Fibroblast of peridontal ligament (primary cell): ENCODE results near the gene KMT2B.

ENCODE experiments used
- DNase-seq: peaks from one replicate; pipeline ENCODE4 v3.0.0-alpha.2; 2010; ENCODE audit errors: extremely low read depth

KMT2B gene

DNA sequence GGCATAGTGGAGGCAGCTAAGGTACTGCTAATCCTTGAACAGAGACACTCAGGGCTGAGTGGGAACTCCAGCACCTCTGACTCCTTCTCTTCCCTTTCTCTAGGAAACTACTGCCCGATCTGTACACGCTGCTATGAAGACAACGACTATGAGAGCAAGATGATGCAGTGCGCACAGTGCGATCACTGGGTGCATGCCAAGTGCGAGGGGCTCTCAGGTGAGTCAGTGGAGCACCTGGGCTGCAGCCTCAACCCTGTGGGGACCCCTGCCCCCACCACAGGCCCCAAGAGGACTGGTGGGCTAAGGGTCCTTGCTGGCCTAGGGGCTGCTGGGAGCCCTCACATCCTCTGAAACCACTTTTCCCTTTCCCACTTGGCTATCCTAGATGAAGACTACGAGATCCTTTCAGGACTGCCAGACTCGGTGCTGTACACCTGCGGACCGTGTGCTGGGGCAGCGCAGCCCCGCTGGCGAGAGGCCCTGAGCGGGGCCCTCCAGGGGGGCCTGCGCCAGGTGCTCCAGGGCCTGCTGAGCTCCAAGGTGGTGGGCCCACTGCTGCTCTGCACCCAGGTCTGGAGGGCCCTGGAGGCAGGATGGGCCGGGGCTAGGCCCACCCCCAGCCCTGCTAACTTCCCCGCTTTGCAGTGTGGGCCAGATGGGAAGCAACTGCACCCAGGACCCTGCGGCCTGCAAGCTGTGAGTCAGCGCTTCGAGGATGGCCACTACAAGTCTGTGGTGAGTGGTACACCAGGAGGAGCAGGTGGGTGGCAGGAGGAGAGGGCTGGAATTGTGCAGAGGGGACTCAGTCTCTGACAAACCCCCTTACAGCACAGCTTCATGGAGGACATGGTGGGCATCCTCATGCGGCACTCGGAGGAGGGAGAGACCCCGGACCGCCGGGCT lies 9.5 kb downstream of the KMT2B start:
- DNase-seq = no peak

DNA sequence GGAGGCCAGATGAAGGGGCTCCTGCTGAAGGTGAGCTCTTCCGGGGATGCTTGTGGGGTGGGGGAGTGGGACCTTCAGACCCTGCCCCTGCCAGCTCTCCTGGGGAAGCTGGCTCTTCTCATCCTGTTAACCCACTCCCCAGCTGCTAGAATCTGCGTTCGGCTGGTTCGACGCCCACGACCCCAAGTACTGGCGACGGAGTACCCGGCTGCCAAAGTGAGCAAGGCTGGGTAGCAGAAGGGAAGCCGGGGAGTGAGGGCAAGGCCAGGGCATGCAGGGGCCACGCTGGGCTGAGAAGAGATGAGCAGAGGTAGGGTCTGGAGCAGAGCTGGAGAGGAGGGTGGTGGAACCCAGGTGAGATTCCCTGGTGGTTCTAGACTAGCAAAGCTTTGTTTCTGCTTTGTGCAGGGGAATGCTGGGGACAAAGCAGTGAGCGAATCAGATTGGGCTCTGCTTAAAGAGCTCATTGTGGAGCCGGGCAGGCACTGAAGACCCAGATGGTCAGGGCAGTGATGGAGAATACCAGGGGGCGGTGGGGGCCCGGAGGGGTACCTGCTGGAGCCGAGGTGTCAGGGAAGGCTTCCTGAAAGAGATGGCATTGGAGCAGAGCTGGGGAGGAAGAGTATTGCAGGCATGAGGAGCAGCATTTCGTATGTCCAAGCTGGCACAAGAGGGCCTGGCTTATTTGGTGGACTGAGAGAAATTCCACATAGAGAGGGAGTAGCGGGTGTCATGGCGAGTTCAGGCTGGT lies 10.3 kb downstream of the KMT2B start:
- no peak for DNase-seq

DNA sequence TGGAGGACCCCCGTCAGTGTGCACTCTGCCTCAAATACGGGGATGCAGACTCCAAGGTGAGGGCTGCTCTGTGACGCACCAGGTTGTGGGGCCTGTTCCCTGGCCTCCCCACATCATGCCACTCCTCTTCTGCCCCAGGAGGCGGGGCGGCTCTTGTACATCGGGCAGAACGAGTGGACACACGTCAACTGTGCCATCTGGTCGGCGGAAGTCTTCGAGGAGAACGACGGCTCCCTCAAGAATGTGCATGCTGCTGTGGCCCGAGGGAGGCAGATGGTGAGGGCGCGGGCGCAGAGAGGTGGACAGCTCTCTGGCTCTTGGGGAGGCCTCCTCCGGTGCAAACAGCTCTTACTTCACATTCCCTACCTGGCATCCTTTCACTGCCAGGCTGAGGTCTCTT lies 11.2 kb downstream of the KMT2B start:
- DNase-seq = no peak

DNA sequence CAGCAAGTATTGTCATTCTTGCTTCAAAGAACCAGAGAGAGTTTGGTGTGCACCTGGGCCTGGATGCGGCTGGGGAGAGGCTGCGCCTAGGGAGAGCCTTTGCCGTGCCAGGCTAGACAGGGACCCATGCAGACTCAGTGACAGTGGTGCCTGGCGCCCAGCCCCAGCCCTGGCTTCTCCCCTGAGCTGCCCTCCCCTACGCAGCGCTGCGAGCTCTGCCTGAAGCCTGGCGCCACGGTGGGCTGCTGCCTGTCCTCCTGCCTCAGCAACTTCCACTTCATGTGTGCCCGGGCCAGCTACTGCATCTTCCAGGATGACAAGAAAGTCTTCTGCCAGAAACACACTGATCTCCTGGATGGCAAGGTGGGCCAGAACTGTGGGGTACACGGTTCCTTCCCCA lies 12.0 kb downstream of the KMT2B start:
- no peak for DNase-seq

DNA sequence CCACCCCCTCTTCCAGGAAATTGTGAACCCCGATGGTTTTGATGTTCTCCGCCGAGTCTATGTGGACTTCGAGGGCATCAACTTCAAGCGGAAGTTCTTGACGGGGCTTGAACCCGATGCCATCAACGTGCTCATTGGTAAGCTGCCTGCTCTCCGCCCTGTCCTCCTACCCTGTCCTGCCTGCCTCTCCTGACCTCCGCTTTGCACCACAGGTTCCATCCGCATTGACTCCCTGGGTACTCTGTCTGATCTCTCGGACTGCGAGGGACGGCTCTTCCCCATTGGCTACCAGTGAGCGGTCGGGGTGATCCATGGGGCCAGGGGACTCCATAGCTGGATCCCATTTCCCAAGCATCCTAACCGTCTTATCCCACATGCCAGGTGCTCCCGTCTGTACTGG lies 12.5 kb downstream of the KMT2B start:
- no peak for DNase-seq

DNA sequence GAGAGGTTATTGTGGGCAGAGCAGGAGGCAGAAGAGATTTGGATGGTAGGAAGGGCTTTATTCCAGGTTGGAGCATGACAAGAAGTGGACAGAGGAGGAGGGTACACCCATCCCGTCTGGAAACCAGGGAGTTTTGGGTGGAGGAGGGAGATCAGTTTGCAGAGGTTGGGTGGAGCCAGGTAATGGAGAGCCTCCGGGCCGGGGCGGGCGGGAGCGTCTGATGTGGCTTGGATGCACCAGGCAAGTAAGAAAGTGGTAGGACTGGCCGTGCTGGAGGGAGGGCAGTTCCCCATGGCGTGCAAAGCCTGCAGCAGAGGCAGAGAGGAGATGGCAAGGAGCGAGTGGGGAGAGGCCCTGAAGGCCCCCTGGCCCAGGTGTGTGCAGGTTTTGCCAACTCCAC lies 13.6 kb downstream of the KMT2B start:
- no peak for DNase-seq

DNA sequence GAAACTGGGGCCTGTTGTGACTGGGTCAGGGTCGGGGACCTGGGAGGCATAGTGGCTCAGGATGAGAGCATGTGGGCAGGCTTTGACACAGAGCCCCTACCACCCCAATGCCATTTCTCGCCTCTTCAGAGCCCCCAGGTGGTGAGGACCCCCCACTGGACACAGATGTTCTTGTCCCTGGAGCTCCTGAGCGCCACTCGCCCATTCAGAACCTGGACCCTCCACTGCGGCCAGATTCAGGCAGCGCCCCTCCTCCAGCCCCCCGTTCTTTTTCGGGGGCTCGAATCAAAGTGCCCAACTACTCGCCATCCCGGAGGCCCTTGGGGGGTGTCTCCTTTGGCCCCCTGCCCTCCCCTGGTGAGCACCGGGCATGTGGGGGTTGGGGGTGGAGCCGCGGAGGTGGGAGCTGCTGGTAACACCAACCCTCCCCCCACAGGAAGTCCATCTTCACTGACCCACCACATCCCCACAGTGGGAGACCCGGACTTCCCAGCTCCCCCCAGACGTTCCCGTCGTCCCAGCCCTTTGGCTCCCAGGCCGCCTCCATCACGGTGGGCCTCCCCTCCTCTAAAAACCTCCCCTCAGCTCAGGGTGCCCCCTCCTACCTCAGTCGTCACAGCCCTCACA lies 14.1 kb downstream of the KMT2B start:
- DNase-seq = no peak

DNA sequence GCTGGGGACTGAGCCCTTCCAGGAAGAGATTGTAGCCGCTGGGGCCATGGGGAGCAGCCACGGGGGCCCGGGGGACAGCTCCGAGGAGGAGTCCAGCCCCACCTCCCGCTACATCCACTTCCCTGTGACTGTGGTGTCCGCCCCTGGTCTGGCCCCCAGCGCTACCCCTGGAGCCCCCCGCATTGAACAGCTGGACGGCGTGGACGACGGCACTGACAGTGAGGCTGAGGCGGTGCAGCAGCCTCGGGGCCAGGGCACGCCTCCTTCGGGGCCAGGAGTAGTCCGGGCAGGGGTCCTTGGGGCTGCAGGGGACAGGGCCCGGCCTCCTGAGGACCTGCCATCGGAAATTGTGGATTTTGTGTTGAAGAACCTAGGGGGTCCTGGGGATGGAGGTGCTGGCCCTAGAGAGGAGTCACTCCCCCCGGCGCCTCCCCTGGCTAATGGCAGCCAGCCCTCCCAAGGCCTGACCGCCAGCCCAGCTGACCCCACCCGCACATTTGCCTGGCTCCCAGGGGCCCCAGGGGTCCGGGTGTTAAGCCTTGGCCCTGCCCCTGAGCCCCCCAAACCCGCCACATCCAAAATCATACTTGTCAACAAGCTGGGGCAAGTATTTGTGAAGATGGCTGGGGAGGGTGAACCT lies 14.9 kb downstream of the KMT2B start:
- DNase-seq = no peak

DNA sequence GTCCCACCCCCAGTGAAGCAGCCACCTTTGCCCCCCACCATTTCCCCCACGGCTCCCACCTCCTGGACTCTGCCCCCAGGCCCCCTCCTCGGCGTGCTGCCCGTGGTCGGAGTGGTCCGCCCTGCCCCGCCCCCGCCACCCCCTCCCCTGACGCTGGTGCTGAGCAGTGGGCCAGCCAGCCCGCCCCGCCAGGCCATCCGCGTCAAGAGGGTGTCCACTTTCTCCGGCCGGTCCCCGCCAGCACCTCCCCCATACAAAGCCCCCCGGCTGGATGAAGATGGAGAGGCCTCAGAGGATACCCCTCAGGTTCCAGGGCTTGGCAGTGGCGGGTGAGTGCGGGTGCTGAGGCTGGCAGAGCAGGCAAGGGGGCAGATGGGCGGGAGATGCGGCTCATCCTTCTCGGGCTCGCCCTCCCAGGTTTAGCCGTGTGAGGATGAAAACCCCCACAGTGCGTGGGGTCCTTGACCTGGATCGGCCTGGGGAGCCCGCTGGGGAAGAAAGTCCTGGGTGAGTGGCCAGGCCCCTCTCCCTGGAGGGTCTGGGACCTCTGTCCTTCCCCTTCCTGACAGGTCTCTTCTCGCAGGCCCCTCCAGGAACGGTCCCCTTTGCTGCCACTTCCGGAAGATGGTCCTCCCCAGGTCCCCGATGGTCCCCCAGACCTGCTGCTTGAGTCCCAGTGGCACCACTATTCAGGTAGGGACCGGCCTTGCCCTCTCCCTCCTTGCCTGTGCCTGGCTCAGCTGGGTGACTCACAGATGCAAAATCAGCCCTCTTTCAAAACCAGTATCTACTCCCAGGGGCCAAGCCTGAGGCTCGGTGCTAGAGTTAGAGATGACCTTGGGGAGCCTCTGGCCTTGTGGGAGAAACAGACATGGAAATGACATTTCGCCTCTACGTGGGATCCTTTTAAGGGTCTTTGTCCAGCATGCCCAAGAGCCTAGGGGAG lies 15.7 kb downstream of the KMT2B start:
- no peak for DNase-seq

DNA sequence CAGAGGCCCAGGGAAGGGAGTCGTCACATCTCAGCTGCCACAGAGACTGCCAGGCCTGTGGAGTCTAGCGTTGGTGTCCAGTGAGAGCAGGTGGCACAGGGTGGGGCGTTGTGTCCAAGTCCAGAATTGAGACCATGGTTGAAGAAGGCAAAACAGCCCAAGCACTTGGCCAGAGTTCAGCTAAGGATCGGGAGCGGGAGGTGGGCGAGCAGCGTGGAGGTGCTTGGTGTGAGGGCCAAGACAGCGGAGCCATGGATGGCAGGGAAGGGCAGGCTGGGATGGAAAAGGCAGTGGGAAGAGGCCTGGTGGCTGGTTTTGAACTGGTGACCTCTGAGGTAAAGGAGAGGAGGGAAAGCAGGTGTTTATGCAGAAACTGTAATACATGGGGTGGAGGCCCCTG lies 16.5 kb downstream of the KMT2B start:
- no peak for DNase-seq

DNA sequence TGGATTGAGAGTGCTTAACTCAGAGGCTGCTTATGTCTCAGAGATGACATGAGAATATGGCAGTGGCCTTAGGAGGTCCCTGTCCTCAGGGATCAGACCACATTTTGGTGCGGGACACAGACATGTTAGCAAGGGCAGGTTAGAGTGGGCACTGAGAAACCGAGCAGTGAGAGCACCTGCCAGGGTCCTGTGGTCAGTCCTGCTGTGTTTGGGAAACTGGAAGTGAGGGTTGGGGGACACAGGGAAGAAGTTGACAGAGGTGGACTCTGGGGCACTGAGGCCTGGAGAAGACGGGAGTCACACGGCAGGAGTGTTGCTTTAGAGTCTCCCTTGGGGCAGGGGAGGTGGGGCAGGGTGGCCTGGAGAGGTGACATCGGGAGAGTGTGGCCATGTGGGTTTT lies 17.1 kb downstream of the KMT2B start:
- DNase-seq = no peak

DNA sequence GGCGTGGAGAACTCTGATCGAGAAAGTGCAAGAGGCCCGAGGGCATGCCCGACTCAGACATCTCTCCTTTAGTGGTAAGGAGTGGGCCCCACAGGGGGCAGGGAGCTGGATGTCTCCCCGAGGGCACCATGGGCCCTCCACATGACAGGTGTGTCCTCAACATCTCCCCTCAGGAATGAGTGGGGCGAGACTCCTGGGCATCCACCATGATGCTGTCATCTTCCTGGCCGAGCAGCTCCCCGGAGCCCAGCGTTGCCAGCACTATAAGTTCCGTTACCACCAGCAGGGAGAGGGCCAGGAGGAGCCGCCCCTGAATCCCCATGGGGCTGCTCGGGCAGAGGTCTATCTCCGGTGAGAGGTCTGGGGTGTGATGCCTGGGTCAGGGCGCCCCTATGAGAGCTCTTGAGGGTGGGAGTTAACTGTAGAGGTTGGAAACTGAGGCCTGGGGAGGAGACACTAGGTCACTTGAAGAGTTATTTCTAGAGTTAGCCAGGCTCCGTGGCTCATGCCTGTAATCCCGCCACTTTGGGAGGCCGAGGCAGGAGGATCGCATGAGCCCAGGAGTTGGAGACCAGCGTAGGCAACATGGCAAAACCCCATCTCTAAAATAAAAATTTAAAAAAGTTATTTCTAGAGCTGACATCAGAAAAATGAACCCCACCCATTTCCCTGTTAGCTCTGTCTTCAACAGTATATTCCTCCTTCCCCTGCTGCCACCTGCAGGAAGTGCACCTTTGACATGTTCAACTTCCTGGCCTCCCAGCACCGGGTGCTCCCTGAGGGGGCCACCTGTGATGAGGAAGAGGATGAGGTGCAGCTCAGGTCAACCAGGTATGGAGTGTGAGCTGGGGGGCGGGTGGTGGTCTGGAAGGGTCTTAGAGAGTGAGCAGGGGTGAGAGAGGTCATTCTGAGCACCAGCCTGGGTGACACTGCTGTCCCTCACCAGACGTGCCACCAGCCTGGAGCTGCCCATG lies 19.4 kb downstream of the KMT2B start:
- DNase-seq = no peak

DNA sequence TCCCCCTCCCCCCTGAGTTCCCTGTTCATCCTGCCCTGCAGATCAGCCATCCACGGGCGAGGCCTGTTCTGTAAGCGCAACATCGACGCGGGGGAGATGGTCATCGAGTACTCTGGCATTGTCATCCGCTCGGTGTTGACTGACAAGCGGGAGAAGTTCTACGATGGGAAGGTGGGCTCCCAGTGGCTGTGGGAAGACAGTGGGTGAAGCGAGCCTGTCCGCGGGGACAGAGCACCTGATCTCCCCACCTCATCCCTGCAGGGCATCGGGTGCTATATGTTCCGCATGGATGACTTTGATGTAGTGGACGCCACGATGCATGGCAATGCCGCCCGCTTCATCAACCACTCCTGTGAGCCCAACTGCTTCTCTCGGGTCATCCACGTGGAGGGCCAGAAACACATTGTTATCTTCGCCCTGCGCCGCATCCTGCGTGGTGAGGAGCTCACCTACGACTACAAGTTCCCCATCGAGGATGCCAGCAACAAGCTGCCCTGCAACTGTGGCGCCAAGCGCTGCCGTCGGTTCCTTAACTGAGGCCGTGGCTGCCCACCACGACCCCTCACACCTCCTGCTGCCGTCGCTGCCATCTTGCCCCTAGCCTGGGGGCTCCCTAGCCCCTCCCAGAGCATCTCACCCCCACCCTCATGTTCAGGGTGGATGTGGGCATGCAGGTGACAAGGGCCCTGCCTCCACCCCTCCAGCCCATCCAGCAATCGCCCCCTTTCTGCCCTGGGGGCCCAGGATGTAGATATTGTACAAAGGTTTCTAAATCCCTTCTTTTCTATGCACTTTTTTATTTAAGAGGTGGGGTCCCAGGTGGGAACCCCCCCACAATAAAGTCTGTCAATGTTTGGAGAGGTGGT lies 20.5 kb downstream of the KMT2B start:
- DNase-seq = no peak

DNA sequence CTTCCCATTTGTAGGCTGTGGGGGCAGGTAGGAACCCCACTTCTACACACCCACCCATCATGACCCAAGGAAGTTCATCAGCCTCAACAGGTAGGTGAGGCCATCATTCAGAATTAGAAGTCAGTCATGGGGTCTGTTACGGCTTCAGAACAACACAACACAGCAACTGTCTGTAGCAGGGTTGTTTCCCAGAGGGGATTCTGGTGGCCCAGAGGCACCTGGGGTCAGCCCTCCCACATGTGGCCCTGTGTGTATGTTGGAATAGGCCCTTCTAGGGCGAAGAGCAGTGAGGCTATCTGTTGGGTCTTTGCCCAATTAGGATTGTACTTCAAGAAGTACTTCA lies 21.1 kb downstream of the KMT2B start:
- DNase-seq = no peak

DNA sequence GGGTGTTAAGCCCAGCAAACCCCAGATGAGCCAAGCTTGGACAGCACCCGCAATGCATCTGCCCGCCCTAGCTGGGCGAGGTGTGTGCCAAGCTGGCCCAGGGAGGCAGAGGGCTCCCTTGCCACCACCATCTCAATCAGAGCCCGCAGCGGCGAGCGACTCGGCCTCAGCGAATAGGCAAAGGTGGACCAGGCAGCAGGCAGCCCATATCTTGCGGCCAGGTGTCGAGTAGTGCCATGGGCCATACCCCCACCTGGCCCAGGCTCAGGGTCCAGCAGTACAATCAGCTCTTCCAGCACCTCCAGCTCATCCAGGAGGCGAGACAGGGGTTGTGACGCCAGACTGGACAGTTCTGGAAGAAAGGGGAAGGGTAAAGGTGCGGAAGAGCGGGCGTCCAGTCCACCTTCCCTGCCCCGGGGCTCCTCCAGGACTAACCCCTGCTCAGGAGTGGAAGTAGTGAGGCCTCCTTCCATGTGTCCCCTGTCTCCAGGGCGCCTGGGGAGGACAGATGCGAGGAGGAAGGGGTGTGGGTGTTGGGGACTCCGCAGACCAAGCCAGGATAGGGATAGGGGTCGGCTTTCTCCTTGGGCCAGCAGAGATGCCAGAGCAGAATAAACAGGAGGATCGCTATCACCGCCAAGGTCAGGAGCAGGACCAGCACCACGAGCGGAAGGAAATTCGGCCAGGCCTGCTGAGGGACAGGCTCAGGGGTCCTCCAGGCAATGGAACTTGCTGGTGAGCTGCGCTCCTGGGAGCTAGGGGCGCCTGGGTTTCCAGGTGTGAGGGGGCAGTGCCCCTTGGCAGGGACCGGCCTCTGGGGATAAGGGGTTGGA lies 21.7 kb downstream of the KMT2B start:
- DNase-seq = no peak

DNA sequence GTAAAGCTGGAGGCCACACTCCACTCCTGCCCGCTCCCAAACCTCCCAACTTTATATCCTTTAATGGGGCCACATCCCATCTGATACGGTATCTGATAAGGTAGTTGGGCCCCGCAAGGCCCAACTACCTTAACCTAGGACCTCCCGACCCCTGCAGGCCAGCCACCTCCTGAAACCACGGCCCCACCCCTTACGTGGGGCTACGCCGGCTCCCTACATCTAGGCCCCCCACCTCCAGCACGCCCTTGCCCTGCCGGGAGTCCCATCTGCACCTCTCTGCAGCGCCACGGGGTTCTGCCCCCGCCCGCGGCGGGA lies 22.3 kb downstream of the KMT2B start:
- DNase-seq = no peak

DNA sequence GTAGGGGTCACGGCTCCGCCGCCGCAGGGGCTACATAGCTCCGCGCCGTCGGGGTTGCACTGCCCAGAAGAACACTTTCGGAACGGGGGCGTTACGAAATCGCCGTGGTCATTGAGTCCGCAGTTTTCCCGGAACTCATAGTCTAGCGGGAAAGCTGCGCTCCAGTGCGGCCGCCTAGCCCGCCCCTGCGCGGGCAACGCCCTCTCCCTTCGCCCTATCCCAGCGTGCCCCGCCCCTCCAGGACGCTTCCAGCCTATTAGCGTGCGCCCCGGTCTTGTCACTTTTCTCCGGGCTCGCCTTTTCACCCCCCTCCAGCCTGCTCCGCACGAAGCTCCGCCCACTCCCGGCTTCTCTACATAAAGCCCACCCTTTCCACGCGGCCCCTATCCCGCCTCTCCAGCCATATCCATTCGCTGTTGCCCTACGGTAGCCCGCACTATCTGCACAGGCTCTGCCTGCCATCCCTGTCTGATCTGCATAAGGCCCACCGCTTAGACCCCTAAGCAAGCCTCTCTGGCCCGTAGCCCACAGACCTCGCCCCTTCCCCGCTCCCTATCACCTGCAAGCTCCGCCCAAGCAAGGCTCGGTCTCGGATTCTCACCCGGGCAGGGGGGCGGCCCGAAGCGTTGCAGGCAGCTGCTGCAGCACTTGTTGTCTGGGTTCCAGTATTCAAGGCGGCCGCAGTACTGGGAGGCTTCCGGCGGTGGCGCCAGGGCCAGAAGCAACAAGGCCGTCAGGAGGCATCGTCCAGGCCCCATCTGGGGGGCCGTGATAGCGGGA lies 22.8 kb downstream of the KMT2B start:
- peak; percentile 92 for DNase-seq

DNA sequence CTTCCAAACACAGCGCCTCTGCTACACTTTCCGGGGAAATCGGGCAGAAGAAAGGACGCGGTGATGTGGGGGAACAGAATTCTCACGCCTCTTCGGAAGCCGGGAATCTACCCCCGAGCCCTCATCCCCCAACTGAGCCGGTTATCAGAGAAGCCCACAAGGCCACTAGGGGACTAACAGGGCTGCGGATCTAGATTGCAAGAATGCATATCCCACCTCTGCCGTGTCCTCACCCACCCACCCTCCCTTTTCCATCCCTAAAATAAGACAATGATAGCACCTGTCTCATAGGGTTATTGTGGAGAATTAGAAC lies 23.4 kb downstream of the KMT2B start:
- no peak for DNase-seq
